SK-N-SH treated with all-trans-retinoic acid at 6 μM for 48 hours (cell line): ENCODE measurements around the gene SEC22A.

ENCODE experiments used
- BACH2 ChIP-seq: fragments of 250-450 bp; sonication (Bioruptor Pico); IDR thresholded peaks from 2 replicates; pipeline ENCODE4 v1.9.0; 2021; ENCODE audit warnings: mild to moderate bottlenecking, borderline replicate concordance
- CREB5 ChIP-seq: fragments of 250-450 bp; sonication (Bioruptor Pico); IDR thresholded peaks from 2 replicates; pipeline ENCODE4 v1.5.1; 2020; ENCODE audit warnings: low read depth, mild to moderate bottlenecking, moderate library complexity
- CSDC2 ChIP-seq: fragments of 250-450 bp; sonication (Bioruptor Pico); IDR thresholded peaks from 2 replicates; pipeline ENCODE4 v1.5.0; 2020; ENCODE audit warnings: mild to moderate bottlenecking, moderate library complexity
- GLIS3 ChIP-seq: fragments of 250-450 bp; sonication (Bioruptor Pico); IDR thresholded peaks from 2 replicates; pipeline ENCODE4 v1.5.0; 2020; ENCODE audit warnings: mild to moderate bottlenecking, moderate library complexity
- OSR1 ChIP-seq: fragments of 250-450 bp; sonication (Bioruptor Pico); IDR thresholded peaks from 2 replicates; pipeline ENCODE4 v1.8.0; 2022; ENCODE audit warnings: moderate library complexity, mild to moderate bottlenecking, inconsistent platforms
- PATZ1 ChIP-seq: fragments of 250-450 bp; sonication (Bioruptor Pico); IDR thresholded peaks from 2 replicates; pipeline ENCODE4 v1.8.0; 2020; ENCODE audit warnings: mild to moderate bottlenecking, moderate library complexity, borderline replicate concordance
- POU6F1 ChIP-seq: fragments of 250-450 bp; sonication (Bioruptor Pico); IDR thresholded peaks from 2 replicates; pipeline ENCODE4 v1.8.0; 2021; ENCODE audit warnings: low read depth, mild to moderate bottlenecking, moderate library complexity, borderline replicate concordance
- PPARA ChIP-seq: fragments of 250-450 bp; sonication (Bioruptor Pico); IDR thresholded peaks from 2 replicates; pipeline ENCODE4 v1.5.0; 2020; ENCODE audit warnings: mild to moderate bottlenecking, borderline replicate concordance
- RARB ChIP-seq: fragments of 250-450 bp; sonication (Bioruptor Pico); IDR thresholded peaks from 2 replicates; pipeline ENCODE4 v1.8.0; 2021; ENCODE audit warnings: mild to moderate bottlenecking, moderate library complexity
- TOX ChIP-seq: fragments of 250-450 bp; sonication (Bioruptor Pico); IDR thresholded peaks from 2 replicates; pipeline ENCODE4 v1.8.0; 2021; ENCODE audit warnings: mild to moderate bottlenecking, moderate library complexity, borderline replicate concordance
- ZC3H10 ChIP-seq: fragments of 250-450 bp; sonication (Bioruptor Pico); IDR thresholded peaks from 2 replicates; pipeline ENCODE4 v1.5.1; 2021; ENCODE audit warnings: mild to moderate bottlenecking, moderate library complexity
- ZFP3 ChIP-seq: fragments of 250-450 bp; sonication (Bioruptor Pico); IDR thresholded peaks from 2 replicates; pipeline ENCODE4 v1.5.0; 2020; ENCODE audit warnings: mild to moderate bottlenecking, moderate library complexity
- ZNF70 ChIP-seq: fragments of 450-650 bp; formaldehyde crosslinking; IDR thresholded peaks from 2 replicates; pipeline ENCODE4 v1.5.0; 2020; ENCODE audit warnings: mild to moderate bottlenecking, moderate library complexity

GRCh38 chr3:123320221-123320620 lies 118.5 kb downstream of the SEC22A start:
- TF ChIP-seq PPARA (CRISPR knock-in tag) (no peak), BACH2 (no peak), RARB (CRISPR knock-in tag) (no peak), CREB5 (no peak), ZC3H10 (CRISPR knock-in tag) (no peak), CSDC2 (no peak), PATZ1 (CRISPR knock-in tag) (no peak), ZFP3 (no peak), GLIS3 (CRISPR knock-in tag) (no peak), ZNF70 (CRISPR knock-in tag) (no peak), TOX (CRISPR knock-in tag) (no peak), OSR1 (CRISPR knock-in tag) (no peak), POU6F1 (CRISPR knock-in tag) (no peak)
